ENCODE data around the gene P2RX1.

P2RX1 gene

DNA sequence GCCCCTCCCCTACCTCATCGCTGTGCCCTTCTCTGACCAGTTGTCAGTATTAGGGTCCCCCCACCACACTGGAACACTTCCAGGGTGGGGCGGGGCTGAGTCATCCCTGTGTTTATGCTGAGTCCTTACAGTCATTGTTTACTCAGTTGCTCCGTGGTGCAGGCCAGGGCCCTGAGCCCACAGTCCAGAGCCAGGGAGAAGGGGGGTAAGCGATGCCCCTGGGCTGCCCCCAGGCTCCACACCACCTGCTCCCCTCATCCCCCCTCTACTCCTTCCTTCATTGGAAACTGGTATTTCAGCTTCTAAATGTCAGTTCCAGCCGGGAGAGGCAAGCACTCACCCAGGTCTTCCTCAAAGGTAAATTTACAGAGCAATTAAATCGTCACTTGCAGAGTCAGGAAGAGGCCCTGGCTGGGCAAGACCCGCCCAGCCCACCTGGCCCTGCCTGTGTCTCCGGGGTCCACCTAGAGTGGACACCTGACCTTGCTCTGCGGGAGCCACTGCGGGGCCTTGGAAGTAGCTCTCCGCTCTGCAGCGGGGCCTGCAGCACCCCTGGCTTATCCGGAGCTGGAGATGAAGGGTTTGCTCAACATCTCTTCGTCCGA lies 43.1 kb upstream of the P2RX1 start:
- Histone ChIP-seq H3K9me3 (ENCODE audit: control insufficient read depth, low read length) (no peaks in the 10 kb centered on the region), H3K4me1 (ENCODE audit: control insufficient read depth, insufficient read depth, low read length, poor library complexity, severe bottlenecking) (peaks cover 21% of the 10 kb centered on the region), H3K36me3 (ENCODE audit: control insufficient read depth, insufficient read depth, low read length) (no peaks in the 10 kb centered on the region), H3K4me3 (ENCODE audit: extremely low read depth, insufficient read depth, low read length, poor library complexity, severe bottlenecking) (no peak overlapping the region), H3K27ac (ENCODE audit: low read depth, low read length, severe bottlenecking) (no peak overlapping the region)
- WGBS, 2 experiments (ENCODE audit: insufficient coverage in 2 of 2): 80 to 82% methylated on average over 12 to 14 of the region's 15 CpGs

DNA sequence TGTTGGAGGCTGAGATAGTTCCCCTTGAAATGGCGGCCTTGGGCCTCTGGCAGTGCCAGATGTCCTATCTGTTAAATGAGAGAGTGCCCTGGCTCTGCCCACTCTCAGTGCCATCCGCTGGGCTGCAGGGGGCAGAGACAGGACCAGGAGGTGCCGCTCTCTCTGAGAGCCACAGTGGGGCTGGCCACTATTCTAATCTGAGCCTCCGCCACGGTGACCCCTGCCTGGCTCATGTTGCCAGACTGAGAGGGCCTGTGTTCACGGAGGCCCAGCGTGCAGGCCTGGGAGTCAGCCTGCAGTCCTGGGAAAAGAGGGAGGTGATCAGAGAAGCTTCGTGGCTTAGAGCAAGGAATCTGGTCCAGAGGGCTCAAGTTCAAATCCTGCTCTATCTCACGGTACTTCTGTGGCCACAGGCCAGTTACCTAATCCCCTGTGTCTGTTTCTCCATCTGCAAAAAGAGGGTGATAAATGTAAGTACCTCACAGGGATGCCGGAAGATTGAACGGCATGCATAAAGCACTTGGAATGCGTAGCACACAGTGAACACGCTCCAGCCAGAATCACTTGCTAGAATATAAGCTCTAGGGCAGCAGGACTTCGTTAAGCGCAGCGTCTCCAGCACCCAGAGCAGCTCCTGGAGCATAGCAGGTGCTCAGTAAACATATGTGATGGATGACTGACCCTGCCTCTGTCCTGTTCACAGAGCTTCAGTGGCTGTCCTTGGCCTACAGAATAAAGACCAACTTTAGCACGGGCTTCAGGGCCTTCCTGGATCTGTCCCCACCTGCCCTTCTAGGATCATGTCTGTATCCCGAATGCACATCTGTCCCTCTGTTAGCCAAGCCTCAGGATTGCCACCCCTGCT lies 41.7 kb upstream of the P2RX1 start:
- Histone ChIP-seq H3K27ac (ENCODE audit: low read depth, low read length, severe bottlenecking) (no peak overlapping the region), H3K4me3 (ENCODE audit: extremely low read depth, insufficient read depth, low read length, poor library complexity, severe bottlenecking) (no peak overlapping the region), H3K36me3 (ENCODE audit: control insufficient read depth, insufficient read depth, low read length) (no peaks in the 10 kb centered on the region), H3K4me1 (ENCODE audit: control insufficient read depth, insufficient read depth, low read length, poor library complexity, severe bottlenecking) (peaks cover 17% of the 10 kb centered on the region), H3K9me3 (ENCODE audit: control insufficient read depth, low read length) (no peaks in the 10 kb centered on the region)
- WGBS, 2 experiments (ENCODE audit: insufficient coverage in 2 of 2): 88 to 93% methylated on average over 17 to 18 of the region's 18 CpGs

DNA sequence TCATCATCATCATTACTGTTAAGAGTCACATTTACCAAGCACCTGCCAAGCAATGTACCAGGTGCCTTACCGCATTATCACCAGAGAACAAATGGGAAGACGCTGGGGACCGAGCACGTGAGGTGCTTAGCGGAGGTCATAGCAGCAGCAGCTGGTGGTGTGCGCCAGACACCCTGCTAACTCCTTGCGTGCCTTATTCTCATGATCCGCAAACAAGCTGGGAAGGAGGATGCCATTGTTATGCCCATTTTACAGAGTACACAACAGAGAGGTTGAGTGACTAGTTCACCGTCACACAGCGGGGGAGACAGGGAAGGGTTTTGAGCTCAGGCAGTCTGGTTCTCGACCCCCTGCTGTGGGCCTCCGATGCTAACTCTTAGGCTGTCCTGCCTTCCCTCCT lies 40.7 kb upstream of the P2RX1 start:
- H3K4me1 ChIP-seq (ENCODE audit: control insufficient read depth, insufficient read depth, low read length, poor library complexity, severe bottlenecking): peaks cover 17% of the 10 kb centered on the region
- no peak overlapping the region for H3K27ac ChIP-seq (ENCODE audit: low read depth, low read length, severe bottlenecking)
- no peaks in the 10 kb centered on the region for H3K36me3 ChIP-seq (ENCODE audit: control insufficient read depth, insufficient read depth, low read length)
- no peaks in the 10 kb centered on the region for H3K9me3 ChIP-seq (ENCODE audit: control insufficient read depth, low read length)
- H3K4me3 ChIP-seq (ENCODE audit: extremely low read depth, insufficient read depth, low read length, poor library complexity, severe bottlenecking): no peak overlapping the region
- 76 to 85% methylated on average over 12 of the region's 12 CpGs for WGBS, 2 experiments (ENCODE audit: insufficient coverage in 2 of 2)

DNA sequence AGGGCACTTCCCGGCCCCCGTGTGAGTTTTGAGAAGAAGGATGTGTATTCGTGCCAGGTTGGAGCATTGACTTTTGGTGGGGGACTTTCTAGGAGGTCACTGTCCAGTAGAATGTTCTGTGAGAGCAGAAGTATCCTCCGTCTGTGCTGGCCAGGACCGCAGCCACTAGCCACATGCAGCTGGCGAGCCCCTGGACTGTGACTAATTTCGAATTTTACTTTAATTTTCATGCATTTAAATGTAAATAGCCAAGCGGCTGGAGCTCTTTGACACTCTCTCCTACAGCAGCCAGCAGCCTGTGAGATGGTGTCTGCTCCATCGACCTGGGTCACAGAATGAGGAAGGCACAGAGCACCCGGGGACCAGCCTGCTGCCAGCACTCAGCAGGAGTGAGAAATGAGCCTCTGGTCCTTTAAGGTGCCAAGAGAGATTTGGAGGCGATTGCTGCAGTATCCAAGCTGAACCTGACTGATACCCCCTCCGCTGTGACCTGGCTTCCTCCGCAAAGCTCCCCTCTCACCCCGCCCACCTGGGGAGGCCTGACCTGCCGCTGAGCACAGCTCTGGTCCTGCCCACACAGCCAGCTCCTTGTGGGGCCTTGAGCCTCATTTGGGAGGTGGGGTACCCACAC lies 40.2 kb upstream of the P2RX1 start:
- H3K4me3 ChIP-seq (ENCODE audit: extremely low read depth, insufficient read depth, low read length, poor library complexity, severe bottlenecking): no peak overlapping the region
- WGBS, 2 experiments (ENCODE audit: insufficient coverage in 2 of 2): 20 to 32% methylated on average over 7 to 10 of the region's 15 CpGs
- H3K4me1 ChIP-seq (ENCODE audit: control insufficient read depth, insufficient read depth, low read length, poor library complexity, severe bottlenecking): peaks cover 17% of the 10 kb centered on the region
- H3K27ac ChIP-seq (ENCODE audit: low read depth, low read length, severe bottlenecking): no peak overlapping the region
- H3K9me3 ChIP-seq (ENCODE audit: control insufficient read depth, low read length): no peaks in the 10 kb centered on the region
- no peaks in the 10 kb centered on the region for H3K36me3 ChIP-seq (ENCODE audit: control insufficient read depth, insufficient read depth, low read length)

DNA sequence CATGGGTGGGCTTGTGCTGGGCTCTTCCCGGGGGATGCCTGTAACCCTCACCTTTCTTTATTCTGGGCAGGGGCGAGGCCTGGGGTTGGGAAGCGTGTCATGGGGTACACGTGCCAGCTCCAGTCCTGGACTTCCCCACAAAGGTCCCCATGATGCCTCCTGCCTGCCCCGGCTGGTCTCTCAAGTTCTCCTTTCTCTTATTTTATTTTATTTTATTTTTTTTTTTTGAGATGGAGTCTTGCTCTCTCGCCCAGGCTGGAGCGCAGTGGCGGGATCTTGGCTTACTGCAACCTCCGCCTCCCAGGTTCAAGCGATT lies 39.4 kb upstream of the P2RX1 start:
- no peaks in the 10 kb centered on the region for H3K9me3 ChIP-seq (ENCODE audit: control insufficient read depth, low read length)
- 88 to 94% methylated on average over 5 to 8 of the region's 10 CpGs for WGBS, 2 experiments (ENCODE audit: insufficient coverage in 2 of 2)
- no peak overlapping the region for H3K27ac ChIP-seq (ENCODE audit: low read depth, low read length, severe bottlenecking)
- no peaks in the 10 kb centered on the region for H3K36me3 ChIP-seq (ENCODE audit: control insufficient read depth, insufficient read depth, low read length)
- peaks cover 17% of the 10 kb centered on the region for H3K4me1 ChIP-seq (ENCODE audit: control insufficient read depth, insufficient read depth, low read length, poor library complexity, severe bottlenecking)
- H3K4me3 ChIP-seq (ENCODE audit: extremely low read depth, insufficient read depth, low read length, poor library complexity, severe bottlenecking): no peak overlapping the region

DNA sequence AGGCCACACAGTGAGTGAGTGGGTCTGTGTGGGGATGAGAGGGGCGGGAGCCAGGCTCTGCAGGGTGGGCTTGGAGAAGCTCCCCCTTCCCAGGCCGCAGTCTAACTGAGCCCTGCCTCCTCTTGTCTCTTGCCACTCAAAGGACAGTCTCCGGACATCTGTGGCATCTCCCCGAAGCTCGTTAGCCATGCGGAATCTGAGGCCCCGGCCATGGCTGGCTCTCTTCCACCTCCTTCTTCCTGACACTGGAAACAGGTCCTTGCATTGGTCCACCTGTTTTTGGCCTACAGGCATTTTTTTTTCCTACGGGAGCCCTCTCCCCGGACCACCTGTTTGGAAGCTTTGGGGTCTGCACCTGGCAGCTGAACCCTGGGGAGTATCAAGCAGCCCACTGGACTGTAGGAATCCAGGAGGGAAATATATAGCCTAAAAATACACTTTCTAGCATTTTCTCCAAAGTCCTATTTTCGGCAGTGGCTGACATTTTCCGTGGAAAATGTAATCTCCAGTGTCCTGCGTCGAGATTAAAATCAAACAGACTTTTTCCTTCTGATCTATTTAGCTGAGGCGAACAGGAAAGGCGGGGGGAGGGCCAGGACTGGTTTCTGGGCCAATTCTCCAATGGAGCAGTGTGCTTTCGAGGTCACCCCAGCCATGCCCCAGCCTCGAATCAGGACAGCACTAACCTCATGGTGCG lies 38.9 kb upstream of the P2RX1 start:
- no peak overlapping the region for H3K27ac ChIP-seq (ENCODE audit: low read depth, low read length, severe bottlenecking)
- H3K4me1 ChIP-seq (ENCODE audit: control insufficient read depth, insufficient read depth, low read length, poor library complexity, severe bottlenecking): peaks cover 17% of the 10 kb centered on the region
- 81 to 88% methylated on average over 14 to 16 of the region's 18 CpGs for WGBS, 2 experiments (ENCODE audit: insufficient coverage in 2 of 2)
- no peaks in the 10 kb centered on the region for H3K36me3 ChIP-seq (ENCODE audit: control insufficient read depth, insufficient read depth, low read length)
- H3K9me3 ChIP-seq (ENCODE audit: control insufficient read depth, low read length): no peaks in the 10 kb centered on the region
- no peak overlapping the region for H3K4me3 ChIP-seq (ENCODE audit: extremely low read depth, insufficient read depth, low read length, poor library complexity, severe bottlenecking)

DNA sequence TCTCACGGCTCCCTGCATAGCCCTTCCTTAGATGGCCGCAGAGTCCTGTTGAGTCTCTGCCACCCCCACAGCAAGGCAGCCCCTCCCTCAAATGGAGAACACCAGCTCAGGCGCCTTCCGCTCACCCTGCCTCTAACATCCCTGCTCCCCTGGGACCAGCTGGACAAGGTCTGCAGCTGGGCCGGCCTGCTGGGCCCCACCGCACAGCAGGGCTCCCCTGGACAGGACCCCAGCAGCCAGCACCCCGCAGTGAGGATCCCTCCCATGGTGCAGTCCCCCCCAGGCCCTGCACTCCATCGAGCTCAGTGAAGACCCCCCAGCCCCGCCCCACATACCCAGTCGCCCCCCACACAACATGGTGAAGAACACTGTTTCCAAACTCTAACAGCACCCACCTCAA lies 37.8 kb upstream of the P2RX1 start:
- Histone ChIP-seq H3K36me3 (ENCODE audit: control insufficient read depth, insufficient read depth, low read length) (no peaks in the 10 kb centered on the region), H3K9me3 (ENCODE audit: control insufficient read depth, low read length) (no peaks in the 10 kb centered on the region), H3K27ac (ENCODE audit: low read depth, low read length, severe bottlenecking) (no peak overlapping the region), H3K4me3 (ENCODE audit: extremely low read depth, insufficient read depth, low read length, poor library complexity, severe bottlenecking) (no peak overlapping the region), H3K4me1 (ENCODE audit: control insufficient read depth, insufficient read depth, low read length, poor library complexity, severe bottlenecking) (peaks cover 9% of the 10 kb centered on the region)
- 88 to 92% methylated on average over 6 to 7 of the region's 10 CpGs for WGBS, 2 experiments (ENCODE audit: insufficient coverage in 2 of 2)

DNA sequence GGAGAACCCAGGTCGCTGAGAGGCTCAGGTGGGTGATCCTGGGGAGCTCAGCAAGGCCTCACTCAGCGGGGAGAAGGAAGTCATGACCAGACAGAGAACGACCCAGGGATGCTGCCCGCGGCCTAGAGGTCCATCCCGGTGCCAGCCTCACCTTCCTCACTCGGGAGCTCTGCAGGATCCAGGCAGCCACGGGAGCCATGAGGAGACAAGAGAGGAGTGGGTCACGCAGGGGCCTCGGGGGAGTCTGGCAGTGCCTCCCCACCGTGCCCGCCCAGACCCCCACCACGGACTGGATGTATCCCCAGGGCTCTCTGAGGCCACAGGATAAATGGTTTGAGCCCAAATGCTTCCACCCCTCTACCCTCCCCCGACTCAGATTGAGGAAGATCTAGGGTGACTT lies 37.3 kb upstream of the P2RX1 start:
- H3K4me3 ChIP-seq (ENCODE audit: extremely low read depth, insufficient read depth, low read length, poor library complexity, severe bottlenecking): no peak overlapping the region
- 92% methylated on average over 9 to 14 of the region's 14 CpGs for WGBS, 2 experiments (ENCODE audit: insufficient coverage in 2 of 2)
- H3K9me3 ChIP-seq (ENCODE audit: control insufficient read depth, low read length): no peaks in the 10 kb centered on the region

DNA sequence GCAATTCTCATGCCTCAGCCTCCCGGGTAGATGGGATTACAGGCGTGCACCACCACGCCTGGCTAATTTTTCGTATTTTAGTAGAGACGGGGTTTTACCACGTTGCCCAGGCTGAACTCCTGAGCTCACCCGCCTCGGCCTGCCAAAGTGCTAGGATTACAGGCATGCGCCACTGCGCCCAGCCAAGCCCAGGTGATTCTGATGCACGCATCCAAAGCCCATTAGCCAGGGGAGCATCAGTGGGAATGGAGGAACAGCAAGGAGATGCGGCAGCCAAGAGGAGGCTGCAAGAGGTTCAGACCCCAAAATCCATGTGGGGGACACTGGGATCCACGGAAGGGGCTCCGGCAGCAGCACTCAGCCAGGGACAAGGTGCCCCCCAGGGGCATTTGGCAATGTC lies 35.9 kb upstream of the P2RX1 start:
- Histone ChIP-seq H3K9me3 (ENCODE audit: control insufficient read depth, low read length) (no peaks in the 10 kb centered on the region), H3K36me3 (ENCODE audit: control insufficient read depth, insufficient read depth, low read length) (no peaks in the 10 kb centered on the region), H3K4me3 (ENCODE audit: extremely low read depth, insufficient read depth, low read length, poor library complexity, severe bottlenecking) (no peak overlapping the region), H3K4me1 (ENCODE audit: control insufficient read depth, insufficient read depth, low read length, poor library complexity, severe bottlenecking) (peaks cover 3% of the 10 kb centered on the region), H3K27ac (ENCODE audit: low read depth, low read length, severe bottlenecking) (no peak overlapping the region)
- 93 to 95% methylated on average over 14 of the region's 14 CpGs for WGBS, 2 experiments (ENCODE audit: insufficient coverage in 2 of 2)

More for the DNA sequence above, 37.3 kb upstream of the P2RX1 start:
- peaks cover 9% of the 10 kb centered on the region for H3K4me1 ChIP-seq (ENCODE audit: control insufficient read depth, insufficient read depth, low read length, poor library complexity, severe bottlenecking)
- no peaks in the 10 kb centered on the region for H3K36me3 ChIP-seq (ENCODE audit: control insufficient read depth, insufficient read depth, low read length)
- no peak overlapping the region for H3K27ac ChIP-seq (ENCODE audit: low read depth, low read length, severe bottlenecking)

DNA sequence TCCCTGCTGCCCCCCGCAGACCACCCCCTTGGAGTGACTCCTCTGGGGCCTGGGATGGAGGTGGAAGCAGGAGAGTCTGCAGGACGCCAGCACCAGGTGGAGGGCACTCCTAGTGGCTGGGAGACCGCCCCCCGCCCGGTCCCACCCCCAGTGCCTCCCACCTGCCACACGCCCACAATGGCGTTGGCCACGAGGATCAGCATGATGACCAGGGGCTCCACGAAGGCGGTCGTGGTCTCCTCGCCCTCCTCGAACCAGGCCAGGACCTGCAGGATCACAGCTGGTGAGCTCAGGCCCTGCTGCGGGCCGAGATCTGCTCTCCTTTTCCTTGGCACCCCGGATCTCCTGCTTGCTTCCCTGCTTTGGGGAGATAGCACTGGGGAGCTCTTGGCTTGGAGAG lies 35.2 kb upstream of the P2RX1 start:
- WGBS, 2 experiments (ENCODE audit: insufficient coverage in 2 of 2): 83 to 93% methylated on average over 12 of the region's 16 CpGs
- no peaks in the 10 kb centered on the region for H3K36me3 ChIP-seq (ENCODE audit: control insufficient read depth, insufficient read depth, low read length)
- peaks cover under 1% of the 10 kb centered on the region for H3K4me1 ChIP-seq (ENCODE audit: control insufficient read depth, insufficient read depth, low read length, poor library complexity, severe bottlenecking)
- H3K4me3 ChIP-seq (ENCODE audit: extremely low read depth, insufficient read depth, low read length, poor library complexity, severe bottlenecking): no peak overlapping the region
- H3K27ac ChIP-seq (ENCODE audit: low read depth, low read length, severe bottlenecking): no peak overlapping the region
- no peaks in the 10 kb centered on the region for H3K9me3 ChIP-seq (ENCODE audit: control insufficient read depth, low read length)

All from mesodermal cell (in vitro differentiated cells).